ENCODE data around the gene CTDNEP1. TPM values are rescaled to one million over a fixed set of nuclear protein-coding genes. Genes with fewer than 3 reads are reported as not detected.

CTDNEP1 gene
- total RNA-seq, 4 donors from 2014 or later: 71.5 to 150 (median 111) TPM

- no peak for ATAC-seq
- peaks cover 3 to 9% (median 5%) of the 10 kb centered on the region in 3 donors for H3K27me3 ChIP-seq
- peak overlapping the region; percentile 29 to 51 (median 44) for H3K4me3 ChIP-seq
- peaks cover 59 to 61% of the 10 kb centered on the region in 2 donors for H3K4me1 ChIP-seq
- peak overlapping the region; percentile 56 to 99 (median 72) for H3K27ac ChIP-seq
- no peak for DNase-seq
- peaks cover 0 to 18% of the 10 kb centered on the region in 2 donors for H3K36me3 ChIP-seq
- H3K9me3 ChIP-seq: no peaks in the 10 kb centered on the region
- in situ Hi-C loops (cut with MboI; ENCODE audit: low sequenced_read_pairs in 4 of 4): no loop called here
- intact Hi-C loops (cut with DNase I; ENCODE audit: low total_unique reads): loop anchor here (10.0 kb wide), 1 partner anchor 617 kb away; the partner anchor contains the start of gene KDM6B
- TF ChIP-seq POLR2A (IDR thresholded peaks at IDR 0.05) (no peak), CTCF (IDR thresholded peaks at IDR 0.05 in 4 of 5, conservative IDR thresholded peaks at IDR 0.05 in 1 of 5) (no peak)
Measured at GRCh38 chr17:7217113-7217987, 34.2 kb downstream of the CTDNEP1 start.

- H3K4me1 ChIP-seq: peaks cover 52 to 54% of the 10 kb centered on the region in 2 donors
- in situ Hi-C loops (cut with MboI; ENCODE audit: low sequenced_read_pairs in 4 of 4): no loop called here
- H3K4me3 ChIP-seq: peak overlapping the region; percentile 29 to 51 (median 44)
- H3K27ac ChIP-seq: peak overlapping the region; percentile 56 to 99 (median 72)
- peaks cover 0 to 9% of the 10 kb centered on the region in 2 donors for H3K36me3 ChIP-seq
- no peaks in the 10 kb centered on the region for H3K9me3 ChIP-seq
- DNase-seq (no peak), ATAC-seq (no peak)
- peaks cover 8 to 16% (median 13%) of the 10 kb centered on the region in 3 donors for H3K27me3 ChIP-seq
- intact Hi-C loops (cut with DNase I; ENCODE audit: low total_unique reads): loop anchor here (10.0 kb wide), 1 partner anchor 618 kb away; the partner anchor contains the start of gene KDM6B
- TF ChIP-seq POLR2A (IDR thresholded peaks at IDR 0.05) (no peak), CTCF (IDR thresholded peaks at IDR 0.05 in 4 of 5, conservative IDR thresholded peaks at IDR 0.05 in 1 of 5) (no peak)
Measured at GRCh38 chr17:7216242-7217112, 35.1 kb downstream of the CTDNEP1 start.

- intact Hi-C loops (cut with DNase I; ENCODE audit: low total_unique reads) (loop anchor here (10.0 kb wide), 1 partner anchor 619 kb away; the partner anchor contains the start of gene KDM6B), in situ Hi-C loops (cut with MboI; ENCODE audit: low sequenced_read_pairs in 4 of 4) (no loop called here)
- ATAC-seq: no peak
- DNase-seq: no peak
- Histone ChIP-seq H3K27ac (peak overlapping the region; percentile 4 to 76 (median 64)), H3K4me1 (peaks cover 45 to 46% of the 10 kb centered on the region in 2 donors), H3K36me3 (peaks cover 0 to 2% of the 10 kb centered on the region in 2 donors), H3K9me3 (no peaks in the 10 kb centered on the region), H3K4me3 (no peak overlapping the region), H3K27me3 (peaks cover 8 to 20% (median 13%) of the 10 kb centered on the region in 3 donors)
- TF ChIP-seq POLR2A (IDR thresholded peaks at IDR 0.05) (no peak), CTCF (IDR thresholded peaks at IDR 0.05 in 4 of 5, conservative IDR thresholded peaks at IDR 0.05 in 1 of 5) (no peak)
Measured at GRCh38 chr17:7215652-7216180, 35.8 kb downstream of the CTDNEP1 start.

DNA sequence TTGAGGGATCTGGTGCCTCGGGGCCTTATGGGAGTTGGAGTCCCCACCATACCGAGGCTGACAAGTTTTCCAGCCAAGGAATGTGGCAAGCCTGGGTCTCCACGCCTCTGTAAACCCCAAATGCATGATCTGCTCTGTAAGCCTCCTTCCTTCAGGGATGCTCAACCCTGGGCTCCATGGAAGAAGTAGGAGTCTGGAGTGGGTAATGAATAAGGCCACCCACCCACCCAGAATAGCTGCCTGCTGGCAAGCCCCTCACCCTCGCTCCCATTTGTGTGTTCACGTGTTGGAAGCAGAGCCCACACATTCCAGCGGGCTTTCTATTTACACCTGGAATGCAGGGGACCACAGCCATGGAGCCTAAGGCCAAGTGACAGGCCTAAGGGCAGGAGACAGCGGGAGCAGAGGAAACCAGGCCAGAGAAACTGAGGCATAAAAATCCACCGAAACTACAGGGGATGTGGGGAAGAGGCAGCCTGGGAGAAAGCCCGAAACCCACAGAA lies 36.3 kb downstream of the CTDNEP1 start:
- Histone ChIP-seq H3K4me1 (peaks cover 39 to 43% of the 10 kb centered on the region in 2 donors), H3K27me3 (peaks cover 8 to 20% (median 13%) of the 10 kb centered on the region in 3 donors), H3K27ac (peak overlapping the region; percentile 4 to 76 (median 64)), H3K4me3 (peak overlapping the region in 3 of 4 donors; percentile 61 to 80 (median 66)), H3K36me3 (no peaks in the 10 kb centered on the region), H3K9me3 (no peaks in the 10 kb centered on the region)
- in situ Hi-C loops (cut with MboI; ENCODE audit: low sequenced_read_pairs in 4 of 4): no loop called here
- DNase-seq (no peak), ATAC-seq (no peak)
- intact Hi-C loops (cut with DNase I; ENCODE audit: low total_unique reads): loop anchor here (10.0 kb wide), 1 partner anchor 620 kb away; the partner anchor contains the start of gene KDM6B
- TF ChIP-seq CTCF (IDR thresholded peaks at IDR 0.05 in 4 of 5, conservative IDR thresholded peaks at IDR 0.05 in 1 of 5) (no peak), POLR2A (IDR thresholded peaks at IDR 0.05) (no peak)
